Kidney epithelial cell (primary cell): ENCODE results near the gene KDM3B. TPM values are rescaled to one million over a fixed set of nuclear protein-coding genes. Genes with fewer than 3 reads are reported as not detected.
"Not testable (repeated sequence)": the region's sequence is repeated elsewhere in the genome, so short reads cannot be mapped to it uniquely, and the experiment has no call there.

Experiments used
- DNase-seq: peaks from one replicate; pipeline ENCODE4 v3.0.0-alpha.2; 2010; ENCODE audit warnings: low read depth
- H3K27me3 ChIP-seq: 2 replicates; pipeline ENCODE4 v1.6.0; 2011; ENCODE audit warnings: low read length; ENCODE audit not compliant: control insufficient read depth, insufficient read depth
- H3K36me3 ChIP-seq: 2 replicates; pipeline ENCODE4 v1.5.1; 2011; ENCODE audit warnings: low read length; ENCODE audit not compliant: control insufficient read depth, insufficient read depth
- H3K4me3 ChIP-seq: 2 replicates; pipeline ENCODE4 v1.5.1; 2011; ENCODE audit warnings: low read depth, mild to moderate bottlenecking, control low read depth, low read length
- total RNA-seq: library from RNA; depleted of rRNA; stranded (reverse); fragments of >200 nt; gene quantifications from 2 replicates; pipeline ENCODE4 v1.2.3, GENCODE V29; 2015
- TF ChIP-seq, protein P1 (sequence below): IDR thresholded peaks from 2 replicates; pipeline ENCODE4 v1.5.1; 2011; ENCODE audit warnings: mild to moderate bottlenecking, moderate library complexity, low read length, control low read depth, inconsistent platforms; ENCODE audit not compliant: insufficient read depth, poor library complexity, severe bottlenecking

The KDM3B gene
- total RNA-seq, 1 donor from 2014 or later, result 44.3 TPM

DNA sequence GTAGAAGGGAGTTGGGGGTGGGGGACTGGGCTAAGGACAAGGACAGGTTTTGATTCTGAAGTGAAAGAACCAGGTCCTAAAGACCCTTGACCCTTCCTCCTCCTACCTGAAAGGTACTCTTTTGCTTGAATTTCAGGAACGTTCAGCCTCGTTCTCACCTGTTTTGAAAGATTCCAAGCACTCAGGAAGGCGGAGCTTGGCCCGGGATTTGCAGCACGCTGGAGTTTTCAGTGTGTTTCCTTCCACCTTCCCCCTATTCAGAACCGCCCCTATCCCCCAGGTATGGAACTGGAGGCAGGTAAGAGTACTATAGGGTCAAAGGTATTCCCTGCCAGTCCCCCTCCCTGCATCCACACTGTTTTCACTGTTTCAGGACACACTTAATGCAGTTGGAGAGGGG lies 119.9 kb downstream of the KDM3B start:
- Histone ChIP-seq H3K27me3 (no peaks in the 10 kb centered on the region), H3K36me3 (peaks cover 3% of the 10 kb centered on the region), H3K4me3 (no peak overlapping the region)
- DNase-seq, result no peak
- TF ChIP-seq, protein P1, sequence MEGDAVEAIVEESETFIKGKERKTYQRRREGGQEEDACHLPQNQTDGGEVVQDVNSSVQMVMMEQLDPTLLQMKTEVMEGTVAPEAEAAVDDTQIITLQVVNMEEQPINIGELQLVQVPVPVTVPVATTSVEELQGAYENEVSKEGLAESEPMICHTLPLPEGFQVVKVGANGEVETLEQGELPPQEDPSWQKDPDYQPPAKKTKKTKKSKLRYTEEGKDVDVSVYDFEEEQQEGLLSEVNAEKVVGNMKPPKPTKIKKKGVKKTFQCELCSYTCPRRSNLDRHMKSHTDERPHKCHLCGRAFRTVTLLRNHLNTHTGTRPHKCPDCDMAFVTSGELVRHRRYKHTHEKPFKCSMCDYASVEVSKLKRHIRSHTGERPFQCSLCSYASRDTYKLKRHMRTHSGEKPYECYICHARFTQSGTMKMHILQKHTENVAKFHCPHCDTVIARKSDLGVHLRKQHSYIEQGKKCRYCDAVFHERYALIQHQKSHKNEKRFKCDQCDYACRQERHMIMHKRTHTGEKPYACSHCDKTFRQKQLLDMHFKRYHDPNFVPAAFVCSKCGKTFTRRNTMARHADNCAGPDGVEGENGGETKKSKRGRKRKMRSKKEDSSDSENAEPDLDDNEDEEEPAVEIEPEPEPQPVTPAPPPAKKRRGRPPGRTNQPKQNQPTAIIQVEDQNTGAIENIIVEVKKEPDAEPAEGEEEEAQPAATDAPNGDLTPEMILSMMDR, result no peak

GRCh38 chr5:138473151-138473550 lies 120.7 kb downstream of the KDM3B start:
- not testable (repeated sequence) for H3K4me3 ChIP-seq, H3K27me3 ChIP-seq, DNase-seq, H3K36me3 ChIP-seq

DNA sequence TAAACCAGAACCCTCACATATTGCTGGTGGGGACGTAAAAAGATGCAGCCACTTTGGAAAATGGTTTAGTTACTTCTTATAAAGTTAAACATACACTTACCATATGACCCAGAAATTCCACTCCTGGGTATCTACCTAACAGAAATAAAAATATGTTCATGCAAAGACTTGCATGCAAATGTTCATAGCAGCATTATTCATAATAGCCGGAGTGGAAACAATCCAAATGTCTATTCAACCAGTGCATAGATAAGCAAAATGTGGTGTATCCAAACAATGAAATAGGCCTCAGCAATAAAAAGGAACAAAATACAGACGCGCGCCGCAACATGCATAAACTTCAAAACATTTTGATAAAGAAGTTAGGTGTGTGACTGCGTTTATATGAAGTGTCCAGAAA lies 124.4 kb downstream of the KDM3B start:
- H3K36me3 ChIP-seq, result no peaks in the 10 kb centered on the region
- no peak overlapping the region for H3K4me3 ChIP-seq
- TF ChIP-seq, protein P1, result no peak
- DNase-seq, result no peak
- no peaks in the 10 kb centered on the region for H3K27me3 ChIP-seq

DNA sequence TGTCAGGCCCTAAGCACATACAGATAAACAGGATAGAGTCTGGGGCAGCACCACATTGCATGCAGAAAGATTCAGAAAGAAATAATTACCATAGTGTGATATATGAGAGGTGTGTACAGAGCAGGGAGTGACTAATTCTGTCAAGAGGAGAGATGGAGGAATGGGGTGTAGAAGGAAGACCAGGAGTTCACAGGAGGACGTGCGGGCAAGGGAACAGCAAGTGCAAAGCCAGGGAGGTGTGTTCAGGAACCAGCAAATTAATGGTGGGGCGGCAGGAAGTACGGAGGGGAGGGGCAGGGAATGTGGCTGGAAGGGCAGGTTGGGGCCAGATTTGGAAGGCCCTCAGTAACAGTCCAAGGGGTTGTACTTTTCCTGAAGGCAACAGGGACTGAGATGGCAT lies 130.2 kb downstream of the KDM3B start:
- Histone ChIP-seq H3K4me3 (no peak overlapping the region), H3K36me3 (no peaks in the 10 kb centered on the region), H3K27me3 (no peaks in the 10 kb centered on the region)
- TF ChIP-seq, protein P1, result no peak
- DNase-seq, result no peak

Other genes with a start within 250 kb of the KDM3B start
- 4.6 and 7.9 TPM in 2 replicates for gene NME5, start 213.3 kb upstream of the KDM3B start, total RNA-seq
- 21.2 and 21.5 TPM in 2 replicates for gene BRD8, start 174.1 kb upstream of the KDM3B start, total RNA-seq
- 4.4 and 4.6 TPM in 2 replicates for gene KIF20A, start 173.6 kb upstream of the KDM3B start, total RNA-seq
- gene CDC23, start 139.4 kb upstream of the KDM3B start, total RNA-seq, result 23.8 and 27.0 TPM in 2 replicates
- gene GFRA3, start 78.1 kb upstream of the KDM3B start, total RNA-seq, result 0.08 TPM in 1 of 2 replicates, not detected in the other
- 1.9 and 2.0 TPM in 2 replicates for gene CDC25C, start 20.9 kb upstream of the KDM3B start, total RNA-seq
- gene FAM53C, start 14.4 kb upstream of the KDM3B start, total RNA-seq, result 26.3 and 36.8 TPM in 2 replicates
- 34.7 and 40.2 TPM in 2 replicates for gene REEP2, start 86.4 kb downstream of the KDM3B start, total RNA-seq
- 2.0 and 4.1 TPM in 2 replicates for gene EGR1, start 112.8 kb downstream of the KDM3B start, total RNA-seq
- gene ETF1, start 190.6 kb downstream of the KDM3B start, total RNA-seq, result 123 and 149 TPM in 2 replicates
- 584 and 695 TPM in 2 replicates for gene HSPA9, start 222.7 kb downstream of the KDM3B start, total RNA-seq